Activated naive CD8-positive, alpha-beta T cell treated with anti-CD3 and anti-CD28 coated beads, Interleukin-2, amount 10 ng/mL, durations not matched to agents 7 days and 5 days (primary cell): ENCODE results near the gene GRIP2. TPM values are rescaled to one million over a fixed set of nuclear protein-coding genes. Genes with fewer than 3 reads are reported as not detected.

ENCODE experiments used
- ATAC-seq: fragments of 150-1000 bp; cut with Tn5 transposase; one replicate; pipeline ENCODE4 v1.10.0; 2021; ENCODE audit warnings: low read depth, moderate library complexity
- POLR2A ChIA-PET: fragments of 350-600 bp; sonication (Branson Sonifier 250); formaldehyde crosslinking; loops from one replicate; lab custom pipeline; 2021; ENCODE audit warnings: antibody characterized with exemption; lab: Charles Lee
- DNase-seq: peaks from one replicate; pipeline ENCODE4 v3.0.0; 2021
- H3K27ac Mint-ChIP-seq: one replicate; pipeline ENCODE4 v1.8.0; 2022; ENCODE audit warnings: mild to moderate bottlenecking, mixed read lengths
- H3K27me3 Mint-ChIP-seq: one replicate; pipeline ENCODE4 v1.8.0; 2022; ENCODE audit warnings: mild to moderate bottlenecking, moderate library complexity, mixed read lengths
- H3K36me3 Mint-ChIP-seq: one replicate; pipeline ENCODE4 v1.8.0; 2021; ENCODE audit warnings: mild to moderate bottlenecking, mixed read lengths
- H3K4me1 Mint-ChIP-seq: one replicate; pipeline ENCODE4 v1.8.0; 2021; ENCODE audit warnings: mixed read lengths
- H3K4me3 Mint-ChIP-seq: one replicate; pipeline ENCODE4 v1.8.0; 2022; ENCODE audit warnings: mild to moderate bottlenecking, moderate library complexity, mixed read lengths
- H3K9me3 Mint-ChIP-seq: one replicate; pipeline ENCODE4 v1.8.0; 2021; ENCODE audit warnings: mixed read lengths
- total RNA-seq, 2 experiments: library from RNA; stranded (reverse); gene quantifications; one replicate each; pipeline ENCODE4 v1.2.3, GENCODE V29; 2021

Gene GRIP2
- total RNA-seq, 2 experiments from 2014 or later = not detected

- Mint-ChIP-seq H3K4me3 (no peak overlapping the region), H3K9me3 (no peaks in the 10 kb centered on the region), H3K36me3 (peaks cover 2% of the 10 kb centered on the region), H3K27me3 (no peaks in the 10 kb centered on the region), H3K4me1 (no peaks in the 10 kb centered on the region), H3K27ac (no peak overlapping the region)
- DNase-seq (no peak), ATAC-seq (no peak)
- POLR2A ChIA-PET = interaction anchor here (0.6 kb wide), 1 partner anchor 112 kb away, joined by 3 read pairs; no protein-coding TSS in a partner anchor
These were observed 69.1 kb downstream of the GRIP2 start for GRCh38 chr3:14471016-14471415.

DNA sequence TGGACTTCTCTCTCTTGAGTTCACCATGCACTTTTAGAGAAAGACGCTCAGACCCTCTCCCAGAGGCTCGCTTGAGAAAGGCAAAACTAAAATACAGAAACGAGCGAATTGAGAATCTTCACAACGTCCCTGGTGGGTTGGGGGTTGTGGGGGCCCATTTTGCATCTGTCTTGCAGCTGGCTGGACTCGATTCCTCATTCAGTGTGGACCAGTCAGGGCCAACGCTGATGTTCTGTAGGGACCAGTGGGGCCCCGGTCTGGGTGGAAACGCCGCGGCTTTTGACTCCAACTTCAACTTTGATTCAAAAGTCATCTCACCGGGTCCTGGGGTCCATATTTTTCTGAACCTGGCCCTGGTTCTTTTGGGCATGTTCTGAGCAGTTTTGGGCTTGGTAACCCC, 69.7 kb downstream of the GRIP2 start:
- Mint-ChIP-seq H3K36me3 (peaks cover 2% of the 10 kb centered on the region), H3K27me3 (no peaks in the 10 kb centered on the region)

GRCh38 chr3:14468621-14468981, 71.5 kb downstream of the GRIP2 start:
- ATAC-seq (no peak), DNase-seq (no peak)
- Mint-ChIP-seq H3K4me3 (no peak overlapping the region), H3K9me3 (no peaks in the 10 kb centered on the region), H3K27ac (no peak overlapping the region), H3K27me3 (no peaks in the 10 kb centered on the region), H3K36me3 (peaks cover 2% of the 10 kb centered on the region), H3K4me1 (no peaks in the 10 kb centered on the region)
- POLR2A ChIA-PET = no interaction called here

More for the DNA sequence above, 69.7 kb downstream of the GRIP2 start:
- POLR2A ChIA-PET = interaction anchor here (0.6 kb wide), 1 partner anchor 113 kb away, joined by 3 read pairs; no protein-coding TSS in a partner anchor
- no peak for ATAC-seq
- Mint-ChIP-seq H3K27ac (no peak overlapping the region), H3K9me3 (no peaks in the 10 kb centered on the region), H3K4me1 (no peaks in the 10 kb centered on the region), H3K4me3 (no peak overlapping the region)
- DNase-seq = no peak

DNA sequence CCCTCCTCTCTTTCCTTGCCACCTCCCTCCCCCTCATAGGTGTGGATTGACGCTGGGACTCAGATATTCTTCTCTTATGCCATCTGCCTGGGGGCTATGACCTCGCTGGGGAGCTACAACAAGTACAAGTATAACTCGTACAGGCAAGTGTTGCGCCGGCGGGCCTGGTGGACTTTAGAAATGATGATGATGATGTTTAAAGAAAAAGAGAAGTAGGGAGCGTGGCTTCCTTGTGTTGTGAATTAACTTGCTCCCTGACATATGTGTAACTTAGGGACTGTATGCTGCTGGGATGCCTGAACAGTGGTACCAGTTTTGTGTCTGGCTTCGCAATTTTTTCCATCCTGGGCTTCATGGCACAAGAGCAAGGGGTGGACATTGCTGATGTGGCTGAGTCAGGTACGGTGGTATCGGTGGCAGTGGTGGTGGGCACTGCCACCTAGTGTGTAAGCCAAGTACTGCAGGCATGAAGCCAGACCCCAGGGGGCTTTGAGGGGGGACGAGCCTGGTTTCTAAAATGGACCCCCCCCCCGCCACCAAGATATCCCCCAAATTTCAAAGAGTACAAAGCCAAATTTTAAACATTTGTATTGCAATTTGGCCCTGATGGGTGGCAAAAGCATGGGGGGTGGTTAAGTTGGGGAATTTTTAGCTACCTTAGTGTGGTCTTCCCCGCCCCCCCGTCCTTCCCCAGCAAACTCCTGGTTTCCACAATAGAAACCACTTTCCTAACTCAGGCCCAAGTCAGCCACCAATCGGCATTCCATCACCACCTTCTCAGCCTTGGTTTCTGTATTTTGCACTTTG, 72.1 kb downstream of the GRIP2 start:
- Mint-ChIP-seq H3K4me3 (no peak overlapping the region), H3K27me3 (no peaks in the 10 kb centered on the region), H3K27ac (no peak overlapping the region), H3K36me3 (peaks cover 2% of the 10 kb centered on the region), H3K9me3 (no peaks in the 10 kb centered on the region), H3K4me1 (no peaks in the 10 kb centered on the region)
- DNase-seq (peak; percentile 52), ATAC-seq (peak; percentile 62)
- POLR2A ChIA-PET = no interaction called here

DNA sequence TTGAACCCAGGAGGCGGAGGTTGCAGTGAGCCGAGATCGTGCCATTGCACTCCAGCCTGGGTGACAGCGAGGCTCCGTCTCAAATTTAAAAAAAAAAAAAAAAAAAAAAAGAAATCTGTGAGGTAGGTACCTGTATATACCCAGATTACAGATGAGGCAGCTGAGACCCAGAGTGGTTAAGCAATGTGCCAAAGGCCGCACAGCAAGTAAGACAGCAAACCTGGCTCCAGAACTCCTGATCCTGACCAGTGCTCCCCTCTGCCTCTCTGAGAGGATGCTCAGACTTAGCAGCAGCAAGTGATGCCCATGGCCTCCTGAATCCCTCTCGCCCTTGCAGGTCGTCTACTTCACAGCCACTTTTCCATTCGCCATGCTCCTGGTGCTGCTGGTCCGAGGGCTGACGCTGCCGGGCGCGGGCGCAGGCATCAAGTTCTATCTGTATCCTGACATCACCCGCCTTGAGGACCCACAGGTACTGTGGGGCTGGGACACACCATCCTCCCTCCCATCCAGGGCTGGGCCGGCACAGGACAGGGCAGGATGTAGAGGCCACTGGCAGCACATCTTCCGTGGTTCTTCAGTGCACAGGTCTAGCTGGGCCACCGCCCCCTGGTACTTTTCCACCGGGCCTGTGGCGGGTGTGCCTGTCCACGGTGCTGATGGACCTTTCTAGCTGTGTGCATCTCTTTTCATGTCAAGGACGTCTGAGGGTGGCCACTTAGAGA, 73.8 kb downstream of the GRIP2 start:
- H3K4me3 Mint-ChIP-seq = no peak overlapping the region
- H3K27ac Mint-ChIP-seq = no peak overlapping the region
- no peaks in the 10 kb centered on the region for H3K4me1 Mint-ChIP-seq
- no peaks in the 10 kb centered on the region for H3K27me3 Mint-ChIP-seq
- POLR2A ChIA-PET = no interaction called here
- DNase-seq = no peak
- H3K36me3 Mint-ChIP-seq = peaks cover 4% of the 10 kb centered on the region
- no peaks in the 10 kb centered on the region for H3K9me3 Mint-ChIP-seq
- no peak for ATAC-seq

- H3K36me3 Mint-ChIP-seq = peaks cover 4% of the 10 kb centered on the region
- H3K27me3 Mint-ChIP-seq = no peaks in the 10 kb centered on the region
- ATAC-seq = no peak
- no peaks in the 10 kb centered on the region for H3K9me3 Mint-ChIP-seq
- H3K27ac Mint-ChIP-seq = peak overlapping the region; percentile 16
- H3K4me3 Mint-ChIP-seq = no peak overlapping the region
- POLR2A ChIA-PET = no interaction called here
- no peak for DNase-seq
- peaks cover 3% of the 10 kb centered on the region for H3K4me1 Mint-ChIP-seq
These were observed 74.7 kb downstream of the GRIP2 start for GRCh38 chr3:14465425-14465824.

- DNase-seq = no peak
- Mint-ChIP-seq H3K4me3 (no peak overlapping the region), H3K36me3 (peaks cover 10% of the 10 kb centered on the region), H3K27ac (no peak overlapping the region), H3K9me3 (no peaks in the 10 kb centered on the region), H3K4me1 (peaks cover 9% of the 10 kb centered on the region), H3K27me3 (no peaks in the 10 kb centered on the region)
- POLR2A ChIA-PET = no interaction called here
- no peak for ATAC-seq
These were observed 75.6 kb downstream of the GRIP2 start for GRCh38 chr3:14464521-14464920.

DNA sequence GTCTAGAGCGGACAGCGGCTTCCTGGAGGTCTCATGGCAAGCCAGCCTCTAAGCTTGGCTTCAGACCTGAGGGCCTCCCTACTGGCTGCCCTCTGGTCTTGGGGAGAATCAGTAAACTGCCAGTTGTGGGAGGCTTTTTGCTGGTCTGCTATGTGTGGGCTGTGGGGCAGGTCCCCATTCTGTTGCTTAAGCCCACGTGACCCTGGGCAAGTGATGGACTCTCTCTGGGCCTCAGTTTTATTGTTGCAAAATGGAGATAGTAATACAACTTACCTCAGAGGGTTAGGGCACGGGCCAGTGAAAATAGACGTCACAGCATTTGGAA, 76.0 kb downstream of the GRIP2 start:
- Mint-ChIP-seq H3K36me3 (peaks cover 11% of the 10 kb centered on the region), H3K9me3 (no peaks in the 10 kb centered on the region), H3K27ac (no peak overlapping the region), H3K27me3 (no peaks in the 10 kb centered on the region), H3K4me1 (peaks cover 9% of the 10 kb centered on the region), H3K4me3 (no peak overlapping the region)
- DNase-seq (no peak), ATAC-seq (no peak)
- POLR2A ChIA-PET = no interaction called here

DNA sequence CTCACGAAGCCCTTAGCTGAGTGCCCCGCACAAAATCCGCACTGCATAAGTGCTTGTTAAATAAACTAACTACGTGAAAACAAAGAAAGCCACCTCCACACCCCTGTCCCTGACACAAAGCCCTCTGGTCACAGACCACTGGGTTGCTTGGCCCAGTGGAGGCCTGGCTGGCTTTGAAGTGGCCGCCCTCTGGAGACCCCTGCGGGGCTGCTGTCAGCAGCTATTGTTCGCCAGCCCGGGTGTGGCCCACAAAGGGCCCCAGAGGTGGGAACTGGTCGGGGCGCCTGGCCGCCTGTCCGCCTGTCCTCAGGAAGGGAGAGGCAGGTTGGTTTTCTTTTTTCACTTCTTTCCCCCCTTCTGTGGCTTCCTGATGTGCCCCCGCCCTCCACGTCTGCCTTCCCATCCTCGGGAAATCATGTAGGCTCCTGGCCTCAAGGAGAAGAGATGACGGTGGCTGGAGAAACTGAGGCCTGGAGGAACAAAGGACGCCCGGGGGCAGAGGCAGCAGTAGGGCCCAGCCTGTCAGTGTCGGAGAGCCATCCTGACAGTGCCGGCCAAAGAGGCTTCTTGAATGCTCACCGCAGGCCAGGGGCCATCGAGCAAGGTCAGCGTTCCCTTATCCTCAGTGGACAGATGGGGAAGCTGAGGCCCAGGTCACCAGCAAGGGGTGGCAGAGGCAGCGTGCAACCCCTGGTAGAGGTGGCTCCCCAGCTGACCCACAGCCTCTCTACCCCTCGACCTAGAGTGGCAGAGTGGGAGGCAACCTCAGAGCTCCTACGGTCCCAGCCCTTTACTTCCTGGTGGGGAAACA, 76.6 kb downstream of the GRIP2 start:
- Mint-ChIP-seq H3K36me3 (peaks cover 13% of the 10 kb centered on the region), H3K9me3 (no peaks in the 10 kb centered on the region), H3K4me1 (peaks cover 10% of the 10 kb centered on the region), H3K27ac (no peak overlapping the region), H3K27me3 (no peaks in the 10 kb centered on the region), H3K4me3 (no peak overlapping the region)
- POLR2A ChIA-PET = no interaction called here
- no peak for ATAC-seq
- DNase-seq = no peak

DNA sequence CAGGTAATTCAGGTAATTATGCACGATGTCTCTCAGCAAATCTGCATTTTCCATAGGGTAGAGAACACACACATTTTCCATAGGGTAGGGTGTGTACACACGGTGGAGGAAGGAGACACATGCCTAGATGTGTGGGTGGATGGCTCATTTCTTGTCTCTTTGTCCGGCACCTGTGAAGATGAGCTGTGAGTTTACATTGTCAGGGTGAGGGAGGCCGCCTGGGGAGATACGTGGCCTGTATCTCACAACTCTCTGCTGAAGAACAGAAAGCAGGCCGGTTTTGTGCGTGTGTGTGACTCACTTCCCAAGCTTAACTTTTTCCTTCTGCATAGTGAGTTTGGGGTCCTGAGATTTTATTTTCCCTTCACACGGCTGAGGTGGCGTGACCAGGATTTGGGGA, 77.4 kb downstream of the GRIP2 start:
- Mint-ChIP-seq H3K27ac (no peak overlapping the region), H3K36me3 (peaks cover 11% of the 10 kb centered on the region)

DNA sequence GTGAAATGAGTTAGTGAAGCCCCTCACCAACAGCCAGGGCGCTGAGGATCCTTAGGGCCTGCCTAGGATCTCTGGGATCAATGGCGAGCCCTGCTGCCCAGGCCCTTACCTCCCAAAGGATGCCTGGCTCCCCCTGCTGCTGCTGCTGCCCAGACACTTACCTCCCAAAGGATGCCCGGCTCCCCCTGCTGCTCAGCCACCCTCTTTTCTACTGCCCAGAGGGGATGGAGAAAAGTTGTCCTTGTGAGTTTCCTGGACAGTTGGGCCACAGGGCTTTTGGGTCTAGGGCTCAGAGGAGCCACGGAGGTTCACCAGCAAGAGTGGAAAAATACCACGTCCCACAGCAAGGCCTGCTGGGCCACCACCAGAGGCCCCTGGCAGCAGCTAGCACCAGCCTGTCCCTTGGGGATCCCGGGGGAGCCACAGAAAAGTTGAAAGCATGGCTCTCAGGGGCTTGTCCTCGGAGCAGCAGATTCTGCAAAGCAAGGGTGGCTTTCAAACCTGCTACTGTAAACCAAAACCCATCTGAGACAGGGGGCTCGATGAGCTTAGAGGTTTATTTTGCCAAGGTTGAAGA, 78.3 kb downstream of the GRIP2 start:
- POLR2A ChIA-PET = interaction anchor here (1.6 to 2.6 kb wide), 2 partner anchors 30 to 60 kb away, joined by 5 to 6 read pairs; partner anchors contain the start of gene SLC6A6
- H3K27me3 Mint-ChIP-seq = no peaks in the 10 kb centered on the region
- ATAC-seq = peak; percentile 45

More for the DNA sequence above, 77.4 kb downstream of the GRIP2 start:
- H3K4me3 Mint-ChIP-seq = no peak overlapping the region
- H3K27me3 Mint-ChIP-seq = no peaks in the 10 kb centered on the region
- DNase-seq = no peak
- H3K4me1 Mint-ChIP-seq = peaks cover 10% of the 10 kb centered on the region
- ATAC-seq = no peak
- no peaks in the 10 kb centered on the region for H3K9me3 Mint-ChIP-seq
- POLR2A ChIA-PET = interaction anchor here (1.6 kb wide), 1 partner anchor 61 kb away, joined by 5 read pairs; the partner anchor contains the start of gene SLC6A6

GRCh38 chr3:14461006-14461747, 79.0 kb downstream of the GRIP2 start:
- no peak overlapping the region for H3K4me3 Mint-ChIP-seq
- H3K27me3 Mint-ChIP-seq = no peaks in the 10 kb centered on the region
- ATAC-seq = no peak
- peaks cover 11% of the 10 kb centered on the region for H3K36me3 Mint-ChIP-seq
- POLR2A ChIA-PET = interaction anchor here (1.6 to 2.6 kb wide), 2 partner anchors 29 to 59 kb away, joined by 5 to 6 read pairs; partner anchors contain the start of gene SLC6A6
- H3K4me1 Mint-ChIP-seq = peaks cover 10% of the 10 kb centered on the region
- no peak for DNase-seq
- H3K27ac Mint-ChIP-seq = peak overlapping the region; percentile 43
- H3K9me3 Mint-ChIP-seq = no peaks in the 10 kb centered on the region

More for the DNA sequence above, 78.3 kb downstream of the GRIP2 start:
- no peak overlapping the region for H3K4me3 Mint-ChIP-seq
- H3K36me3 Mint-ChIP-seq = peaks cover 11% of the 10 kb centered on the region
- H3K27ac Mint-ChIP-seq = peak overlapping the region; percentile 43
- peaks cover 10% of the 10 kb centered on the region for H3K4me1 Mint-ChIP-seq
- no peaks in the 10 kb centered on the region for H3K9me3 Mint-ChIP-seq
- DNase-seq = peak; percentile 58
